A673 (cell line): ENCODE results near the gene PLTP. TPM values are rescaled to one million over a fixed set of nuclear protein-coding genes. Genes with fewer than 3 reads are reported as not detected.

Experiments
- BruUV-seq: library from RNA; stranded (reverse); fragments of 400-500 nt; replicated peaks from 2 replicates; lab custom pipeline; 2021; lab: Mats Ljungman, UMichigan
- CTCF ChIA-PET: fragments of 300-600 bp; sonication (Branson Sonifier 250); formaldehyde crosslinking; loops from one replicate; lab custom pipeline; 2022; ENCODE audit warnings: antibody characterized with exemption; lab: Charles Lee
- POLR2A ChIA-PET: fragments of 300-600 bp; sonication (Branson Sonifier 250); formaldehyde crosslinking; loops from one replicate; lab custom pipeline; 2022; ENCODE audit warnings: antibody characterized with exemption; ENCODE audit not compliant: low non-redundant PET; lab: Charles Lee
- DNase-seq: peaks from one replicate; pipeline ENCODE4 v3.0.0-alpha.2; 2015; ENCODE audit warnings: low spot score
- H3K27ac ChIP-seq: fragments of 200-600 bp; sonication (generic); 2 replicates; pipeline ENCODE4 v1.5.1; 2016; ENCODE audit warnings: mixed run types, low read depth, mild to moderate bottlenecking, mixed read lengths, antibody characterized with exemption, low read length; ENCODE audit not compliant: poor library complexity, severe bottlenecking
- H3K27me3 ChIP-seq: fragments of 200-600 bp; sonication (generic); replicated peaks from 2 replicates; pipeline ENCODE4 v1.6.1; 2017; ENCODE audit warnings: mixed run types, low read depth, mild to moderate bottlenecking, mixed read lengths, antibody characterized with exemption, low read length; ENCODE audit not compliant: insufficient read depth, poor library complexity
- H3K36me3 ChIP-seq: fragments of 200-600 bp; sonication (generic); 2 replicates; pipeline ENCODE4 v1.6.1; 2016; ENCODE audit warnings: mixed run types, mild to moderate bottlenecking, mixed read lengths, antibody characterized with exemption, low read length; ENCODE audit not compliant: insufficient read depth, poor library complexity, severe bottlenecking
- H3K4me1 ChIP-seq: fragments of 200-600 bp; sonication (generic); 2 replicates; pipeline ENCODE4 v1.6.1; 2017; ENCODE audit warnings: mixed run types, mild to moderate bottlenecking, mixed read lengths, antibody characterized with exemption, low read length; ENCODE audit not compliant: insufficient read depth, poor library complexity, severe bottlenecking
- H3K4me3 ChIP-seq: fragments of 200-600 bp; sonication (generic); 2 replicates; pipeline ENCODE4 v1.5.1; 2016; ENCODE audit warnings: low read depth, mixed run types, mild to moderate bottlenecking, mixed read lengths, low read length; ENCODE audit not compliant: poor library complexity, severe bottlenecking
- H3K9me3 ChIP-seq: fragments of 200-600 bp; sonication (generic); 2 replicates; pipeline ENCODE4 v1.6.1; 2016; ENCODE audit warnings: mixed run types, low read depth, mild to moderate bottlenecking, mixed read lengths, antibody characterized with exemption, low read length; ENCODE audit not compliant: poor library complexity, severe bottlenecking
- EZH2 ChIP-seq: fragments of 200-600 bp; sonication (generic); IDR thresholded peaks from 2 replicates; pipeline ENCODE4 v1.6.1; 2017; ENCODE audit warnings: borderline replicate concordance, low read depth, mild to moderate bottlenecking, mixed read lengths, antibody characterized with exemption, low read length; ENCODE audit not compliant: poor library complexity, severe bottlenecking
- intact Hi-C: fragments of 100-400 bp; cut with micrococcal nuclease; formaldehyde crosslinking; loops from one replicate; pipeline ENCODE4 v1.10.0; 2022; ENCODE audit not compliant: unreplicated experiment
- total RNA-seq: library from RNA; stranded (reverse); gene quantifications from 2 replicates; pipeline ENCODE4 v1.2.3, GENCODE V29; 2021
- TF ChIP-seq, protein P1 (sequence below): fragments of 300-800, 200-600 bp; sonication (generic); conservative IDR thresholded peaks from 2 replicates; pipeline ENCODE4 v1.5.1; 2017; ENCODE audit warnings: low read depth, mild to moderate bottlenecking, antibody characterized with exemption, low read length, moderate library complexity, mixed read lengths

The PLTP gene
- total RNA-seq, 1 experiment from 2014 or later, result 58.3 TPM

DNA sequence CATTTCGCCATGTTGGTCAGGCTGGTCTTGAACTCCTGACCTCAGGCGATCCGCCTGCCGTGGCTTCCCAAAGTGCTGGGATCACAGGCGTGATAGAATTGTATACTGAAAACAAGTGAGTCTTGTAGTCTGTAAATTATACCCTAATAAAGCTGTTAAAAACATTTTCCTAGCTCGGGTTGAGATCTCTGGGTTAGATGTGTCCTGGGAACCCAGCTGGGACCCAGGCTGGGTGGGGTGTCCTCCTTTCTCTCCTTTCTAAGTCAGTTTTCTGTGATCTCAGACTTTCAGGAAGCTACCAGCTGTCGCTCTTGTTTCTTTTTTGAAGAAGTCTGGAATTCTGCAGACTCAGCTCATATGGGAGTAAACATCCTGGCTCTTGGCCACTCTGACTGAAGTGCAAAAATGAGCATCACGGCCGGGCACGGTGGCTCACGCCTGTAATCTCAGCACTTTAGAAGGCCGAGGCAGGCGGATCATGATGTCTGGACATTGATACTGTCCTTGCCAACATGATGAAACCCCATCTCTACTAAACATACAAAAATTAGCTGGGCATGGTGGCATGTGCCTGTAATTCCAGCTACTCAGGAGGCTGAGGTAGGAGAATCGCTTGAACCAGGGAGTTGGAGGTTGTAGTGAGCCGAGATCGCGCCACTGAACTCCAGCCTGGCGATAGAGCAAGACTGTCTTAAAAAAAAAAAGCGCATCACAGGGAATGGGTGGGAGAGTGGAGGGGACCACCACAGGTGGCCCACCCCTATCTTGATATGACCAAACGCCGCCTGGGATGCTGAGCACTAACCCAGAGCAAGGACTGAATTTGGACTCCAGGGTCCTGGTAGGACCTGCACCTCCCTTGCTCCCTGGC is 12.7 kb upstream of the PLTP start:
- no peaks in the 10 kb centered on the region for H3K4me1 ChIP-seq

DNA sequence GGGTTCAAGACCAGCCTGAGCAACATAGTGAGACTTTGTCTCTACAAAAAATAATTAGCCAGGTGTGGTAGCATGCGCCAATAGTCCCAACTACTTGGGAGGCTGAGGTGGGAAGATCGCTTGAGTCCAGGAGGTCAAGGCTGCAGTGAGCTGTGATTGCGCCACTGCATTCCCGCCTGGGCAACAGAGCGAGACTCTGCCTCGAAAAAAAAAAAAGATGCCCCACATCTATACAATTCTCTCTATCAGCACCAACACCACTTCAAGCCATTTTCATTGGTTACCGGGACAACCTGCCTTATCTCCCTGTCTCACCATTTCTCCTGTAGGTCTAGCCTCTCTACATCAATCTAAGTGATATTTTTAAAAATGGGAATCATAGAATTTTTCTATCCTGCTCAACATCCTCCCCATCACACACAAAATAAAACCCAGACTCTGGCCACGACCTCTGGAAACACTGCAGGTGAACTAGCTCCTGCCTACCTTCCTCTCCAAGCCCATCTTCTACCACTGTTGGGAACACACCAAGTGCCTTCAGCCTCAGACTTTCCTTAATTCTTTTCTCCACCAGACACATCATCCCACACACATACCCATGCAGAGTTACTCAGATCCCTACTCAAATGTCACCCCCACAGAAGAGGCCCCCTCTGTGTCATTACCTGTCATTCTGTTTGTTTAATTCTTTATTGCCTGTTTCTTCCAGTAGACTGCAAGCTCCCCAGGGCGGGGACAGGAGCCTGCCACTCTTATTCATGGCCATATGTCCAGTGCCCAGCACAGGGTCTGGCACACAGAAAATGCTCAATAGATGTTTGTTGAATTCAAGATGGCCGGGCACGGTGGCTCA is 9.6 kb upstream of the PLTP start:
- BruUV-seq, result no TSS peak
- DNase-seq, result no peak
- CTCF ChIA-PET, result no interaction called here
- Histone ChIP-seq H3K27me3 (no peaks in the 10 kb centered on the region), H3K9me3 (no peaks in the 10 kb centered on the region), H3K27ac (no peak overlapping the region), H3K4me3 (no peak overlapping the region), H3K4me1 (no peaks in the 10 kb centered on the region), H3K36me3 (no peaks in the 10 kb centered on the region)
- TF ChIP-seq EZH2, result no peak
- TF ChIP-seq, protein P1, sequence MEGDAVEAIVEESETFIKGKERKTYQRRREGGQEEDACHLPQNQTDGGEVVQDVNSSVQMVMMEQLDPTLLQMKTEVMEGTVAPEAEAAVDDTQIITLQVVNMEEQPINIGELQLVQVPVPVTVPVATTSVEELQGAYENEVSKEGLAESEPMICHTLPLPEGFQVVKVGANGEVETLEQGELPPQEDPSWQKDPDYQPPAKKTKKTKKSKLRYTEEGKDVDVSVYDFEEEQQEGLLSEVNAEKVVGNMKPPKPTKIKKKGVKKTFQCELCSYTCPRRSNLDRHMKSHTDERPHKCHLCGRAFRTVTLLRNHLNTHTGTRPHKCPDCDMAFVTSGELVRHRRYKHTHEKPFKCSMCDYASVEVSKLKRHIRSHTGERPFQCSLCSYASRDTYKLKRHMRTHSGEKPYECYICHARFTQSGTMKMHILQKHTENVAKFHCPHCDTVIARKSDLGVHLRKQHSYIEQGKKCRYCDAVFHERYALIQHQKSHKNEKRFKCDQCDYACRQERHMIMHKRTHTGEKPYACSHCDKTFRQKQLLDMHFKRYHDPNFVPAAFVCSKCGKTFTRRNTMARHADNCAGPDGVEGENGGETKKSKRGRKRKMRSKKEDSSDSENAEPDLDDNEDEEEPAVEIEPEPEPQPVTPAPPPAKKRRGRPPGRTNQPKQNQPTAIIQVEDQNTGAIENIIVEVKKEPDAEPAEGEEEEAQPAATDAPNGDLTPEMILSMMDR, result no peak
- POLR2A ChIA-PET, result interaction anchor here (0.6 kb wide), 1 partner anchor 12 kb away, joined by 7 read pairs; no protein-coding TSS in a partner anchor
- intact Hi-C loops, result no loop called here

More for the DNA sequence above, 12.7 kb upstream of the PLTP start:
- DNase-seq, result peak; percentile 54
- H3K27ac ChIP-seq, result peak overlapping the region; percentile 14
- TF ChIP-seq, protein P1, result no peak
- TF ChIP-seq EZH2, result no peak
- ChIA-PET POLR2A (no interaction called here), CTCF (no interaction called here)
- H3K9me3 ChIP-seq, result no peaks in the 10 kb centered on the region
- no peak overlapping the region for H3K4me3 ChIP-seq
- H3K27me3 ChIP-seq, result no peaks in the 10 kb centered on the region
- no peaks in the 10 kb centered on the region for H3K36me3 ChIP-seq
- intact Hi-C loops, result no loop called here
- BruUV-seq, result no TSS peak

DNA sequence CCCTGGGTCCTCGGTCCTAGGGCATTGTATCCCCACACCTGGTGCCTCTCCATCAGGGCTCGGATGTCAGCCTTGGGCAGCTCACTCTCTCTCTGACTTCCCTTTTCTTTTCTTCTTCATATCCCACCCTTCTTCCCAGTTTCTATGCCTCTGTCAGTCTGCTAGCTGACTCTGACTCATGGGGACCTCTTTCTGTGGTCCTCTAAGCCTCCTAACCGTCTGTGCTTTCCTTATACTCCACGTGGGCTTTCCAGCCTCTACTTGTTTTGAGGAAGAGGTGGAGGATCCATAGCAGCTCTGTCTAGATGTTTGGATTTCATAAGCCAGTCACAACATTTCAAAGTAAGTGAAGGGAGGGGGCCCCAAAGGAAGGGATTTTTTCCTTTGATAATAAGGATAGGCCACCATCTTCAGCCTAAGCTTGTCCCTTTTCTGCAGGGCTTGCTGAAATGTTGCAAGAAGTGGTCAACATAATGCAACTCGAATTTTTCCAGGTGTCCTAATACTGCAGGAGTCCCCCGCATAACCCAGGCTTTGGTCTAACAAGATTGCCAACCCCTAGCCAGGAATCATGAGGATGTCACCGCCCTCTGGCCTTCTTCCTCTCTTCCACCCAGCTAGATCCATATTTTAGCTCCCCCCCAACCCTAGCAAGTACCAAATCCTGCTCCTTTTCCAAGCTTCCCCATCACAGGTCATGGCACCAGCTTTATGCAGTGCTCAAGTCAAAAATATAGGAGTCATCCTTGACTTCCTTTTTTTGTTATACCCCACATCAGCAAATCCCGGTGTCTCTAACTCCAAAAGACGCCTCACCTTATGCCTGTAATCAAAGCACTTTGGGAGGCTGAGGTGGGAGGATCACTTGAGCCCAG is 8.7 kb upstream of the PLTP start:
- BruUV-seq, result no TSS peak
- intact Hi-C loops, result no loop called here
- DNase-seq, result no peak
- H3K9me3 ChIP-seq, result no peaks in the 10 kb centered on the region
- H3K4me3 ChIP-seq, result no peak overlapping the region
- H3K4me1 ChIP-seq, result no peaks in the 10 kb centered on the region
- no peak overlapping the region for H3K27ac ChIP-seq
- TF ChIP-seq, protein P1, result no peak
- TF ChIP-seq EZH2, result no peak
- no peaks in the 10 kb centered on the region for H3K36me3 ChIP-seq
- ChIA-PET CTCF (no interaction called here), POLR2A (no interaction called here)
- no peaks in the 10 kb centered on the region for H3K27me3 ChIP-seq
